PC-3 (cell line): ENCODE results near the gene PLEKHA6.

ENCODE experiments used
- CTCF ChIP-seq: fragments of 300-600 bp; sonication (generic); conservative IDR thresholded peaks from 2 replicates; pipeline ENCODE4 v1.5.1; 2017; ENCODE audit warnings: antibody characterized with exemption, low read depth, mild to moderate bottlenecking, low read length
- EZH2 ChIP-seq: fragments of 300-600 bp; sonication (generic); IDR thresholded peaks from one replicate; pipeline ENCODE4 v1.6.1; 2017; ENCODE audit warnings: antibody characterized with exemption, mild to moderate bottlenecking, low read length; ENCODE audit not compliant: unreplicated experiment
- EZH2phosphoT487 ChIP-seq: fragments of 300-600 bp; sonication (generic); IDR thresholded peaks from 2 replicates; pipeline ENCODE4 v1.6.1; 2018; ENCODE audit warnings: mild to moderate bottlenecking, antibody characterized with exemption, low read length, borderline replicate concordance

- no peak for TF ChIP-seq CTCF
- TF ChIP-seq EZH2: no peak
- no peak for TF ChIP-seq EZH2phosphoT487
These were observed 46.1 kb downstream of the PLEKHA6 start for GRCh38 chr1:204313675-204314074.
